RPMI7951 (cell line): ENCODE data around the gene EGLN2. TPM values are rescaled to one million over a fixed set of nuclear protein-coding genes. Genes with fewer than 3 reads are reported as not detected.
"Not testable (repeated sequence)": the region's sequence is repeated elsewhere in the genome, so short reads cannot be mapped to it uniquely, and the experiment has no call there.

ENCODE experiments used
- DNase-seq: peaks from one replicate; pipeline ENCODE4 v3.0.0-alpha.2; 2012; ENCODE audit warnings: low read depth
- total RNA-seq: library from RNA; depleted of rRNA; stranded (reverse); fragments of >200 nt; shearing (Covaris generic); gene quantifications from 2 replicates; pipeline ENCODE4 v1.2.3, GENCODE V29; 2014

EGLN2 gene
- total RNA-seq, 1 experiment from 2014 or later: 55.3 TPM

GRCh38 chr19:40818480-40819399 is 19.7 kb downstream of the EGLN2 start:
- DNase-seq: not testable (repeated sequence)

- DNase-seq: not testable (repeated sequence)
These were observed 20.7 kb downstream of the EGLN2 start for GRCh38 chr19:40819479-40820234.

- no peak for DNase-seq
These were observed 23.2 kb downstream of the EGLN2 start for GRCh38 chr19:40822161-40822560.

GRCh38 chr19:40822704-40823553 is 23.9 kb downstream of the EGLN2 start:
- DNase-seq: not testable (repeated sequence)

- not testable (repeated sequence) for DNase-seq
These were observed 25.9 kb downstream of the EGLN2 start for GRCh38 chr19:40824916-40825315.

- not testable (repeated sequence) for DNase-seq
These were observed 26.6 kb downstream of the EGLN2 start for GRCh38 chr19:40825460-40826095.

GRCh38 chr19:40826312-40826698 is 27.3 kb downstream of the EGLN2 start:
- not testable (repeated sequence) for DNase-seq

GRCh38 chr19:40826699-40827385 is 27.9 kb downstream of the EGLN2 start:
- DNase-seq: not testable (repeated sequence)

- DNase-seq: no peak
These were observed 28.6 kb downstream of the EGLN2 start for GRCh38 chr19:40827386-40828247.

GRCh38 chr19:40829205-40829604 is 30.2 kb downstream of the EGLN2 start:
- no peak for DNase-seq

- DNase-seq: not testable (repeated sequence)
These were observed 31.8 kb downstream of the EGLN2 start for GRCh38 chr19:40830741-40831140.

GRCh38 chr19:40831502-40832430 is 32.8 kb downstream of the EGLN2 start:
- DNase-seq: peak; percentile 95

GRCh38 chr19:40832431-40832790 is 33.4 kb downstream of the EGLN2 start:
- not testable (repeated sequence) for DNase-seq

- DNase-seq: not testable (repeated sequence)
These were observed 34.9 kb downstream of the EGLN2 start for GRCh38 chr19:40833728-40834533.

GRCh38 chr19:40836754-40837429 is 37.9 kb downstream of the EGLN2 start:
- DNase-seq: no peak

GRCh38 chr19:40838477-40838876 is 39.5 kb downstream of the EGLN2 start:
- DNase-seq: not testable (repeated sequence)

- not testable (repeated sequence) for DNase-seq
These were observed 43.0 kb downstream of the EGLN2 start for GRCh38 chr19:40842012-40842411.
